Gastrocnemius medialis (tissue), 4 donors: ENCODE data around the gene MTMR12.

Experiments used
- CTCF ChIP-seq, 5 experiments: fragments of 450-650 bp in 3 of 5; fragments of 200-600 bp in 2 of 5; sonication (generic) in 2 of 5; IDR thresholded peaks in 4 of 5; conservative IDR thresholded peaks in 1 of 5; 1 replicate in 4 of 5; 2 replicates in 1 of 5; pipeline ENCODE4 v1.5.1; 2016 to 2019; ENCODE audit warnings: antibody characterized with exemption in 5 of 5, mild to moderate bottlenecking in 3 of 5, moderate library complexity in 3 of 5
- POLR2A ChIP-seq, 2 donors: fragments of 450-650 bp; IDR thresholded peaks; one replicate each; pipeline ENCODE4 v1.6.1; 2017; ENCODE audit warnings: antibody characterized with exemption in 2 of 2, mild to moderate bottlenecking in 2 of 2, moderate library complexity in 2 of 2

DNA sequence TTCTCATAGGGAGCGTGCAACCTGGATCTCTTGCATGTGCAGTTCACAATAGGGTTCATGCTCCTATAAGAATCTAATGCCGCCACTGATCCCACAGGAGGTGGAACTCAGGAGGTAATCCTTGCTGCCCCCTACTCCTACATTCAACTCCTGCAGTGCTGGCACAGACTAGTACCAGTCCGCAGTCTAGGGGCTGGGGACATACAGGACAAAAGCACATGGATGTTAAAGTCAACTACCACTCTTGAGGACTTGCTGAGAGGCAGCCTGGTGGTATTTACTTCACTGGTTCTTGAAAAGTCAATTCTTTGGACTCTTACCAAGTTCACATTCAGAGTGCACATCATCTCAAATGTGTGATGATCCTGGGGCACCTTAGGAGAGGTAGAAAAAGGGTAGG lies 33.0 kb downstream of the MTMR12 start:
- TF ChIP-seq CTCF (IDR thresholded peaks at IDR 0.05 in 4 of 5, conservative IDR thresholded peaks at IDR 0.05 in 1 of 5) (no peak), POLR2A (IDR thresholded peaks at IDR 0.05) (no peak)
